ENCODE data around the gene CHI3L2. TPM values are rescaled to one million over a fixed set of nuclear protein-coding genes. Genes with fewer than 3 reads are reported as not detected.

Gene CHI3L2
- total and polyA plus RNA-seq, 9 of the 15 experiments (the other 6 are each of a cell fraction or from before 2014, with no cell fraction given), result 0.07 to 0.27 (median 0.15) TPM; not detected in 6

- no peak for TF ChIP-seq ZBTB34 (CRISPR knock-in tag; IDR thresholded peaks at IDR 0.05)
- no peak for TF ChIP-seq ZSCAN32 (CRISPR knock-in tag; IDR thresholded peaks at IDR 0.05)
- TF ChIP-seq IFI16 (CRISPR knock-in tag; IDR thresholded peaks at IDR 0.05), result no peak
- no peak for TF ChIP-seq ZNF24 (IDR thresholded peaks at IDR 0.05)
Observed at GRCh38 chr1:111289371-111289770, 61.9 kb downstream of the CHI3L2 start (continued).

GRCh38 chr1:111290104-111290503, 62.6 kb downstream of the CHI3L2 start:
- Histone ChIP-seq H3K9ac (ENCODE audit: insufficient read depth in 1 of 2, low read depth in 2 of 2, low read length in 2 of 2) (no peak overlapping the region), H3K4me2 (ENCODE audit: insufficient read depth, low read length) (no peak overlapping the region), H3K27ac (ENCODE audit: extremely low read depth, low read depth, low read length) (no peak overlapping the region), H3K36me3 (ENCODE audit: control insufficient read depth, insufficient read depth, low read length) (no peaks in the 10 kb centered on the region), H3K9me3 (replicated peaks; ENCODE audit: control insufficient read depth, insufficient read depth, low read depth, low read length) (no peaks in the 10 kb centered on the region; the same call in 1 of the 2 replicates), H2AFZ (ENCODE audit: low read depth, low read length) (no peak overlapping the region), H3K27me3 (ENCODE audit: control insufficient read depth in 2 of 2, insufficient read depth in 2 of 2, low read length in 2 of 2) (peaks cover 0 to 5% of the 10 kb centered on the region in 2 experiments; a peak in 1 of 5 replicates), H3K4me3 (no peak overlapping the region), H3K79me2 (ENCODE audit: control insufficient read depth, insufficient read depth, low read length) (no peaks in the 10 kb centered on the region), H3K4me1 (replicated peaks in 1 of 2; ENCODE audit: control insufficient read depth in 2 of 2, insufficient read depth in 2 of 2, low read length in 2 of 2) (no peaks in the 10 kb centered on the region), H3K9me1 (ENCODE audit: control insufficient read depth, insufficient read depth, low read length) (no peaks in the 10 kb centered on the region), H4K20me1 (replicated peaks; ENCODE audit: control insufficient read depth, insufficient read depth, low read length) (no peaks in the 10 kb centered on the region)
- DNase-seq (ENCODE audit: extremely low read depth in 1 of 4, low spot score in 3 of 4) (no peak), FAIRE-seq (peak; percentile 44), ATAC-seq (no peak)
- in situ Hi-C loops (cut with MboI), result no loop called here
- POLR2A ChIA-PET, result no interaction called here
- CTCF ChIA-PET (ENCODE audit: low intra/inter-chr PET ratio), result no interaction called here
- 2% methylated on average over 3 of the region's 3 CpGs for WGBS (ENCODE audit: insufficient coverage, low coverage, missing lambda C conversion rate)
- intact Hi-C loops (cut with micrococcal nuclease), result no loop called here
- BruUV-seq (replicated peaks), result no TSS peak
- no peak for TF ChIP-seq GTF2E2 (tag; IDR thresholded peaks at IDR 0.05)
- TF ChIP-seq SAFB (IDR thresholded peaks at IDR 0.05; ENCODE audit: borderline replicate concordance, low read depth, low read length), result no peak
- TF ChIP-seq TFE3 (CRISPR knock-in tag; IDR thresholded peaks at IDR 0.05), result no peak
- TF ChIP-seq ZBTB43 (CRISPR knock-in tag; IDR thresholded peaks at IDR 0.05), result no peak
- no peak for TF ChIP-seq LARP7 (IDR thresholded peaks at IDR 0.05)
- TF ChIP-seq NFRKB (IDR thresholded peaks at IDR 0.05; ENCODE audit: low read depth), result no peak
- no peak for TF ChIP-seq MECOM (CRISPR knock-in tag; IDR thresholded peaks at IDR 0.05)
- TF ChIP-seq DIDO1 (tag; IDR thresholded peaks at IDR 0.05; ENCODE audit: low read depth), result no peak
- TF ChIP-seq CBX5 (IDR thresholded peaks at IDR 0.05; ENCODE audit: borderline replicate concordance, low read depth), result no peak
- no peak for TF ChIP-seq HMGXB4 (CRISPR knock-in tag; IDR thresholded peaks at IDR 0.05)
- no peak for TF ChIP-seq NFE2L1 (tag; IDR thresholded peaks at IDR 0.05; ENCODE audit: borderline replicate concordance, low read depth)
- no peak for TF ChIP-seq POU5F1 (IDR thresholded peaks at IDR 0.05; ENCODE audit: borderline replicate concordance, low read depth, low read length, partially characterized antibody)
- no peak for TF ChIP-seq KAT8 (IDR thresholded peaks at IDR 0.05; ENCODE audit: low read depth)
- TF ChIP-seq BCL6 (CRISPR knock-in tag; IDR thresholded peaks at IDR 0.05), result no peak
- TF ChIP-seq PHB2 (IDR thresholded peaks at IDR 0.05; ENCODE audit: low read depth), result no peak
